IMR-90 (cell line): ENCODE data around the gene TBC1D1. TPM values are rescaled to one million over a fixed set of nuclear protein-coding genes. Genes with fewer than 3 reads are reported as not detected.

Experiments
- ATAC-seq: fragments of 200-7000 bp; cut with Tn5 transposase; 2 replicates; pipeline ENCODE4 v1.9.1; 2020; ENCODE audit warnings: low read depth, mild to moderate bottlenecking, moderate library complexity
- BruUV-seq: library from RNA; stranded (reverse); fragments of 400-500 nt; replicated peaks from 2 replicates; lab custom pipeline; 2021; lab: Mats Ljungman, UMichigan
- CTCF ChIA-PET: fragments of 300-600 bp; formaldehyde crosslinking; extraction: SDS; loops from one replicate; lab custom pipeline; 2021; ENCODE audit warnings: antibody characterized with exemption; lab: Yijun Ruan, JAX
- POLR2A ChIA-PET: fragments of 300-600 bp; sonication (Branson Sonifier 250); formaldehyde crosslinking; loops from one replicate; lab custom pipeline; 2022; ENCODE audit warnings: antibody characterized with exemption; ENCODE audit not compliant: unreplicated experiment; lab: Charles Lee
- DNase-seq: peaks from one replicate; pipeline ENCODE4 v3.0.0; 2013
- H2AFZ ChIP-seq: replicated peaks from 2 replicates; pipeline ENCODE3; 2013; ENCODE audit warnings: low read length, mild to moderate bottlenecking; ENCODE audit not compliant: poor library complexity
- H2AK5ac ChIP-seq: 2 replicates; pipeline ENCODE4 v1.6.1; 2013; ENCODE audit warnings: low read depth, low read length, inconsistent platforms
- H2AK9ac ChIP-seq: replicated peaks from 2 replicates; pipeline ENCODE3; 2013; ENCODE audit warnings: mild to moderate bottlenecking, low read depth, low read length, moderate library complexity; ENCODE audit not compliant: poor library complexity
- H2BK120ac ChIP-seq: 2 replicates; pipeline ENCODE4 v1.6.1; 2013; ENCODE audit warnings: low read depth, low read length, inconsistent platforms
- H2BK15ac ChIP-seq: 3 replicates; pipeline ENCODE4 v1.6.1; 2013; ENCODE audit warnings: low read depth, low read length, inconsistent platforms
- H2BK20ac ChIP-seq: 2 replicates; pipeline ENCODE4 v1.6.1; 2013; ENCODE audit warnings: low read depth, mild to moderate bottlenecking, inconsistent platforms, low read length, moderate library complexity
- H2BK5ac ChIP-seq: 2 replicates; pipeline ENCODE4 v1.6.1; 2013; ENCODE audit warnings: mild to moderate bottlenecking, low read depth, low read length, inconsistent platforms; ENCODE audit not compliant: poor library complexity, severe bottlenecking
- H3K14ac ChIP-seq: replicated peaks from 2 replicates; pipeline ENCODE4 v1.6.1; 2013; ENCODE audit warnings: low read depth, low read length, inconsistent platforms
- H3K18ac ChIP-seq: 2 replicates; pipeline ENCODE4 v1.6.1; 2013; ENCODE audit warnings: low read depth, low read length, control low read depth
- H3K23ac ChIP-seq: 2 replicates; pipeline ENCODE4 v1.6.1; 2013; ENCODE audit warnings: low read depth, low read length, inconsistent platforms
- H3K27ac ChIP-seq: 2 replicates; pipeline ENCODE4 v1.5.1; 2013; ENCODE audit warnings: mild to moderate bottlenecking, control low read depth, low read length; ENCODE audit not compliant: insufficient read depth
- H3K27me3 ChIP-seq: 2 replicates; pipeline ENCODE4 v1.6.1; 2013; ENCODE audit warnings: low read length; ENCODE audit not compliant: control insufficient read depth, insufficient read depth
- H3K36me3 ChIP-seq: 2 replicates; pipeline ENCODE4 v1.6.1; 2013; ENCODE audit warnings: low read length, mixed read lengths; ENCODE audit not compliant: control insufficient read depth, insufficient read depth
- H3K4ac ChIP-seq: 2 replicates; pipeline ENCODE4 v1.6.1; 2013; ENCODE audit warnings: low read depth, low read length, inconsistent platforms
- H3K4me1 ChIP-seq: 2 replicates; pipeline ENCODE4 v1.6.1; 2013; ENCODE audit warnings: low read length, mixed read lengths; ENCODE audit not compliant: control insufficient read depth, insufficient read depth
- H3K4me2 ChIP-seq: 2 replicates; pipeline ENCODE4 v1.6.1; 2013; ENCODE audit warnings: low read depth, mild to moderate bottlenecking, control low read depth, low read length, moderate library complexity
- H3K4me3 ChIP-seq: 2 replicates; pipeline ENCODE4 v1.5.1; 2013; ENCODE audit warnings: low read depth, mild to moderate bottlenecking, control low read depth, low read length, moderate library complexity; ENCODE audit not compliant: insufficient read depth
- H3K56ac ChIP-seq: 2 replicates; pipeline ENCODE4 v1.6.1; 2013; ENCODE audit warnings: low read length, inconsistent platforms; ENCODE audit not compliant: insufficient read depth; ENCODE audit errors: extremely low read depth
- H3K79me1 ChIP-seq, 2 experiments: 2 replicates each; pipeline ENCODE4 v1.6.1; 2013; ENCODE audit warnings: low read length in 2 of 2, inconsistent platforms in 1 of 2, low read depth in 1 of 2
- H3K9ac ChIP-seq: 2 replicates; pipeline ENCODE4 v1.6.1; 2013; ENCODE audit warnings: low read depth, low read length, control low read depth
- H3K9me1 ChIP-seq: 2 replicates; pipeline ENCODE4 v1.6.1; 2013; ENCODE audit warnings: low read length, inconsistent platforms; ENCODE audit not compliant: insufficient read depth
- H3K9me3 ChIP-seq: 2 replicates; pipeline ENCODE4 v1.6.1; 2013; ENCODE audit warnings: low read length; ENCODE audit not compliant: control insufficient read depth, insufficient read depth
- H4K20me1 ChIP-seq: 2 replicates; pipeline ENCODE4 v1.6.1; 2013; ENCODE audit warnings: low read length, inconsistent platforms; ENCODE audit not compliant: insufficient read depth
- H4K5ac ChIP-seq: 2 replicates; pipeline ENCODE4 v1.6.1; 2013; ENCODE audit warnings: mild to moderate bottlenecking, low read depth, low read length, control low read depth
- H4K8ac ChIP-seq, 2 experiments: 2 replicates each; pipeline ENCODE4 v1.6.1; 2013; ENCODE audit warnings: low read depth in 2 of 2, low read length in 2 of 2, control low read depth in 1 of 2, inconsistent platforms in 1 of 2
- H4K91ac ChIP-seq: 2 replicates; pipeline ENCODE4 v1.6.1; 2013; ENCODE audit warnings: low read depth, low read length, inconsistent platforms; ENCODE audit not compliant: insufficient read depth
- CEBPB ChIP-seq: IDR thresholded peaks from 2 replicates; pipeline ENCODE4 v1.6.1; 2012; ENCODE audit warnings: low read depth, low read length, improper control_type of control experiment
- CHD1 ChIP-seq: IDR thresholded peaks from 2 replicates; pipeline ENCODE4 v1.6.1; 2012; ENCODE audit warnings: low read depth, low read length, improper control_type of control experiment
- CTCF ChIP-seq: conservative IDR thresholded peaks from 2 replicates; pipeline ENCODE4 v1.5.1; 2012; ENCODE audit warnings: mild to moderate bottlenecking, low read depth, low read length, improper control_type of control experiment
- ELK1 ChIP-seq: fragments of 150-350 bp; IDR thresholded peaks from 2 replicates; pipeline ENCODE4 v1.6.1; 2016; ENCODE audit warnings: low read depth, mild to moderate bottlenecking, low read length, moderate library complexity, borderline replicate concordance
- FOS ChIP-seq: fragments of 150-350 bp; IDR thresholded peaks from 2 replicates; pipeline ENCODE4 v1.6.1; 2016; ENCODE audit warnings: low read depth, low read length
- MAFK ChIP-seq: IDR thresholded peaks from 2 replicates; pipeline ENCODE4 v1.6.1; 2012; ENCODE audit warnings: low read depth, low read length, improper control_type of control experiment
- MAZ ChIP-seq: IDR thresholded peaks from 2 replicates; pipeline ENCODE4 v1.6.1; 2012; ENCODE audit warnings: low read depth, mild to moderate bottlenecking, low read length, improper control_type of control experiment, moderate library complexity, borderline replicate concordance
- MXI1 ChIP-seq: IDR thresholded peaks from 2 replicates; pipeline ENCODE4 v1.6.1; 2012; ENCODE audit warnings: low read depth, mild to moderate bottlenecking, low read length, moderate library complexity, borderline replicate concordance
- NFE2L2 ChIP-seq: fragments of 150-350 bp; IDR thresholded peaks from 2 replicates; pipeline ENCODE4 v1.6.1; 2016; ENCODE audit warnings: low read depth, mild to moderate bottlenecking, low read length
- POLR2A ChIP-seq: IDR thresholded peaks from 2 replicates; pipeline ENCODE4 v1.6.1; 2012; ENCODE audit warnings: mild to moderate bottlenecking, low read depth, low read length
- RAD21 ChIP-seq: IDR thresholded peaks from 2 replicates; pipeline ENCODE4 v1.6.1; 2012; ENCODE audit warnings: low read length, improper control_type of control experiment
- RCOR1 ChIP-seq: IDR thresholded peaks from 2 replicates; pipeline ENCODE4 v1.6.1; 2012; ENCODE audit warnings: mild to moderate bottlenecking, low read length, improper control_type of control experiment; ENCODE audit not compliant: insufficient replicate concordance
- RFX5 ChIP-seq: IDR thresholded peaks from 2 replicates; pipeline ENCODE4 v1.8.0; 2012; ENCODE audit warnings: low read depth, mild to moderate bottlenecking, low read length, moderate library complexity
- SMC3 ChIP-seq: fragments of 150-350 bp; IDR thresholded peaks from 2 replicates; pipeline ENCODE4 v1.6.1; 2016; ENCODE audit warnings: low read depth, mild to moderate bottlenecking, antibody characterized with exemption, low read length, moderate library complexity
- USF2 ChIP-seq: fragments of 150-350 bp; IDR thresholded peaks from 2 replicates; pipeline ENCODE4 v1.6.1; 2017; ENCODE audit warnings: mild to moderate bottlenecking, antibody characterized with exemption, low read length, low read depth
- WGBS, 2 experiments: methylation state at CpG; one replicate each; pipeline versions ENCODE4 v1.1.5 to v1.1.7; 2013; ENCODE audit warnings: missing lambda C conversion rate in 2 of 2; ENCODE audit not compliant: insufficient read length in 1 of 2; ENCODE audit errors: extremely low coverage in 2 of 2; 5-methylcytosine and 5-hydroxymethylcytosine counted together
- dilution Hi-C: fragments of 300-500 bp; cut with HindIII; formaldehyde crosslinking; loops from one replicate; pipeline ENCODE4 v1.14.3; 2018; ENCODE audit warnings: low sequenced_read_pairs; ENCODE audit not compliant: unreplicated experiment
- in situ Hi-C: fragments of 300-500 bp; cut with MboI; formaldehyde crosslinking; loops from 3 replicates; pipeline ENCODE4 v1.14.3; 2019; ENCODE audit warnings: low sequenced_read_pairs, inconsistent platforms, mixed read lengths
- intact Hi-C: fragments of 100-400 bp; cut with micrococcal nuclease; formaldehyde crosslinking; loops from 2 replicates; pipeline ENCODE4 v1.10.0; 2022
- polyA plus RNA-seq, 3 experiments: library from polyadenylated mRNA; depleted of rRNA; stranded (reverse); fragments of >200 nt; gene quantifications; 2 replicates each; pipeline ENCODE4 v1.2.3, GENCODE V29; 2012; ENCODE audit warnings: low replicate concordance in 1 of 3
- total RNA-seq: library from RNA; depleted of rRNA; stranded (reverse); fragments of >200 nt; gene quantifications from 2 replicates; pipeline ENCODE4 v1.2.3, GENCODE V29; 2012

TBC1D1 gene
- total and polyA plus RNA-seq, 2 of the 4 experiments (the other 2 are of a cell fraction): 42.4 to 104 TPM

- Histone ChIP-seq H3K4me3 (no peak overlapping the region), H2AFZ (no peak overlapping the region), H3K9me3 (no peaks in the 10 kb centered on the region), H4K8ac (no peak overlapping the region), H3K27me3 (no peaks in the 10 kb centered on the region), H4K5ac (no peak overlapping the region), H3K23ac (no peak overlapping the region), H2BK15ac (no peak overlapping the region), H3K79me1 (no peaks in the 10 kb centered on the region), H2BK120ac (no peak overlapping the region), H3K4ac (no peak overlapping the region), H3K56ac (no peak overlapping the region), H3K36me3 (no peaks in the 10 kb centered on the region), H2BK20ac (no peak overlapping the region), H3K9me1 (no peaks in the 10 kb centered on the region), H3K14ac (no peak overlapping the region), H3K4me1 (peaks cover 3% of the 10 kb centered on the region; the same call in 1 of the 2 replicates), H4K20me1 (no peaks in the 10 kb centered on the region), H3K4me2 (no peak overlapping the region), H3K27ac (no peak overlapping the region), H2BK5ac (no peak overlapping the region), H3K18ac (no peak overlapping the region), H3K9ac (no peak overlapping the region), H4K91ac (no peak overlapping the region), H2AK5ac (no peak overlapping the region), H2AK9ac (no peak overlapping the region)
- intact Hi-C loops: no loop called here
- DNase-seq: no peak
- POLR2A ChIA-PET: no interaction called here
- BruUV-seq: no TSS peak
- WGBS, 2 experiments: 92% methylated on average over 4 of the region's 6 CpGs; no CpG with 5 or more reads in 1 of the 2 experiments
- dilution Hi-C loops: no loop called here
- CTCF ChIA-PET: no interaction called here
- no peak for TF ChIP-seq RAD21
- no peak for TF ChIP-seq USF2
- TF ChIP-seq MAFK: no peak
- no peak for TF ChIP-seq POLR2A
- no peak for TF ChIP-seq ELK1
- no peak for TF ChIP-seq MXI1
- TF ChIP-seq CTCF: no peak
- no peak for TF ChIP-seq SMC3
- TF ChIP-seq RFX5: no peak
- no peak for TF ChIP-seq CHD1
- TF ChIP-seq CEBPB: no peak
- no peak for TF ChIP-seq MAZ
- no peak for TF ChIP-seq RCOR1
- no peak for TF ChIP-seq FOS
- TF ChIP-seq NFE2L2: no peak
- no peak for ATAC-seq
- in situ Hi-C loops: no loop called here
Observed at GRCh38 chr4:38172078-38172477, 281.2 kb downstream of the TBC1D1 start.
